UCSD-AML1 (cell line): Measurements from ENCODE around the gene NRG2.

Source experiments
- DNase-seq: peaks from one replicate; lab custom pipeline; 2025; ENCODE audit not compliant: unreplicated experiment; lab: John Stamatoyannopoulos, UW

NRG2 gene

GRCh38 chr5:139884734-139885133 lies 158.4 kb downstream of the NRG2 start:
- no peak for DNase-seq

- no peak for DNase-seq
These were observed 159.0 kb downstream of the NRG2 start for GRCh38 chr5:139884144-139884543.

- DNase-seq = no peak
These were observed 160.0 kb downstream of the NRG2 start for GRCh38 chr5:139882961-139883539.

- no peak for DNase-seq
These were observed 160.8 kb downstream of the NRG2 start for GRCh38 chr5:139882316-139882715.

GRCh38 chr5:139881143-139881733 lies 161.9 kb downstream of the NRG2 start:
- no peak for DNase-seq

- no peak for DNase-seq
These were observed 162.5 kb downstream of the NRG2 start for GRCh38 chr5:139880416-139881142.

GRCh38 chr5:139878093-139878492 lies 165.0 kb downstream of the NRG2 start:
- no peak for DNase-seq

- peak; percentile 26 for DNase-seq
These were observed 165.9 kb downstream of the NRG2 start for GRCh38 chr5:139877129-139877597.

- no peak for DNase-seq
These were observed 167.1 kb downstream of the NRG2 start for GRCh38 chr5:139875957-139876356.

- DNase-seq = no peak
These were observed 170.0 kb downstream of the NRG2 start for GRCh38 chr5:139872851-139873794.

GRCh38 chr5:139872052-139872766 lies 170.9 kb downstream of the NRG2 start:
- no peak for DNase-seq

- DNase-seq = no peak
These were observed 171.5 kb downstream of the NRG2 start for GRCh38 chr5:139871614-139872013.

- DNase-seq = no peak
These were observed 172.4 kb downstream of the NRG2 start for GRCh38 chr5:139870677-139871076.

GRCh38 chr5:139869042-139869790 lies 173.9 kb downstream of the NRG2 start:
- no peak for DNase-seq

- DNase-seq = no peak
These were observed 175.5 kb downstream of the NRG2 start for GRCh38 chr5:139867581-139867980.

GRCh38 chr5:139867109-139867508 lies 176.0 kb downstream of the NRG2 start:
- DNase-seq = no peak

GRCh38 chr5:139864716-139865483 lies 178.2 kb downstream of the NRG2 start:
- no peak for DNase-seq

GRCh38 chr5:139863855-139864558 lies 179.1 kb downstream of the NRG2 start:
- DNase-seq = peak; percentile 50
